Adrenal gland (tissue), 5 donors: Measurements from ENCODE around the gene PRR33.
"Not testable (repeated sequence)": the region's sequence is repeated elsewhere in the genome, so short reads cannot be mapped to it uniquely, and the experiment has no call there.

ENCODE experiments used
- POLR2A ChIP-seq, 2 donors: fragments of 450-650 bp; IDR thresholded peaks; one replicate each; pipeline ENCODE4 v1.6.1; 2017; ENCODE audit warnings: antibody characterized with exemption in 2 of 2, mild to moderate bottlenecking in 2 of 2, moderate library complexity in 1 of 2
- TF ChIP-seq, protein P1 (sequence below), 6 experiments: fragments of 450-650 bp in 4 of 6; fragments of 200-600 bp in 2 of 6; sonication (generic) in 1 of 6; IDR thresholded peaks; 1 replicate in 5 of 6; 2 replicates in 1 of 6; pipeline versions ENCODE4 v1.5.1 to v1.8.0; 2016 to 2021; ENCODE audit warnings: antibody characterized with exemption in 6 of 6, mild to moderate bottlenecking in 2 of 6, moderate library complexity in 1 of 6
- donor health status: DM: no; HTN: no; CAD: no.

- TF ChIP-seq, protein P1, sequence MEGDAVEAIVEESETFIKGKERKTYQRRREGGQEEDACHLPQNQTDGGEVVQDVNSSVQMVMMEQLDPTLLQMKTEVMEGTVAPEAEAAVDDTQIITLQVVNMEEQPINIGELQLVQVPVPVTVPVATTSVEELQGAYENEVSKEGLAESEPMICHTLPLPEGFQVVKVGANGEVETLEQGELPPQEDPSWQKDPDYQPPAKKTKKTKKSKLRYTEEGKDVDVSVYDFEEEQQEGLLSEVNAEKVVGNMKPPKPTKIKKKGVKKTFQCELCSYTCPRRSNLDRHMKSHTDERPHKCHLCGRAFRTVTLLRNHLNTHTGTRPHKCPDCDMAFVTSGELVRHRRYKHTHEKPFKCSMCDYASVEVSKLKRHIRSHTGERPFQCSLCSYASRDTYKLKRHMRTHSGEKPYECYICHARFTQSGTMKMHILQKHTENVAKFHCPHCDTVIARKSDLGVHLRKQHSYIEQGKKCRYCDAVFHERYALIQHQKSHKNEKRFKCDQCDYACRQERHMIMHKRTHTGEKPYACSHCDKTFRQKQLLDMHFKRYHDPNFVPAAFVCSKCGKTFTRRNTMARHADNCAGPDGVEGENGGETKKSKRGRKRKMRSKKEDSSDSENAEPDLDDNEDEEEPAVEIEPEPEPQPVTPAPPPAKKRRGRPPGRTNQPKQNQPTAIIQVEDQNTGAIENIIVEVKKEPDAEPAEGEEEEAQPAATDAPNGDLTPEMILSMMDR (IDR thresholded peaks at IDR 0.05), result not testable (repeated sequence)
- not testable (repeated sequence) for TF ChIP-seq POLR2A (IDR thresholded peaks at IDR 0.05)
Measured at GRCh38 chr11:1873813-1874150, 17.9 kb downstream of the PRR33 start.
